Karpas-422 (cell line): Measurements from ENCODE around the gene GAL3ST3. TPM values are rescaled to one million over a fixed set of nuclear protein-coding genes. Genes with fewer than 3 reads are reported as not detected.

Experiments
- DNase-seq: peaks from one replicate; pipeline ENCODE4 v3.0.0-alpha.2; 2015
- H2AFZ ChIP-seq: fragments of 200-600 bp; sonication (generic); 2 replicates; pipeline ENCODE4 v1.6.1; 2014; ENCODE audit warnings: antibody characterized with exemption, low read length, mixed read lengths
- H3K27ac ChIP-seq: fragments of 200-600 bp; sonication (generic); 2 replicates; pipeline ENCODE4 v1.5.1; 2014; ENCODE audit warnings: mild to moderate bottlenecking, low read length, moderate library complexity
- H3K27me3 ChIP-seq: fragments of 200-600 bp; sonication (generic); 2 replicates; pipeline ENCODE4 v1.6.1; 2014; ENCODE audit warnings: low read length, mixed read lengths
- H3K36me3 ChIP-seq: fragments of 200-600 bp; sonication (generic); 2 replicates; pipeline ENCODE4 v1.6.1; 2014; ENCODE audit warnings: low read length, mixed read lengths; ENCODE audit not compliant: insufficient read depth
- H3K4me1 ChIP-seq: fragments of 200-600 bp; sonication (generic); 2 replicates; pipeline ENCODE4 v1.6.1; 2014; ENCODE audit warnings: mild to moderate bottlenecking, low read length, mixed read lengths
- H3K4me2 ChIP-seq: fragments of 200-600 bp; sonication (generic); 2 replicates; pipeline ENCODE4 v1.6.1; 2014; ENCODE audit warnings: low read length, low read depth, mild to moderate bottlenecking; ENCODE audit not compliant: poor library complexity, severe bottlenecking
- H3K4me3 ChIP-seq: fragments of 200-600 bp; sonication (generic); 2 replicates; pipeline ENCODE4 v1.5.1; 2014; ENCODE audit warnings: mild to moderate bottlenecking, antibody characterized with exemption, low read length, mixed read lengths
- H3K79me2 ChIP-seq: fragments of 200-600 bp; sonication (generic); 2 replicates; pipeline ENCODE4 v1.6.1; 2014; ENCODE audit warnings: mild to moderate bottlenecking, low read length, mixed read lengths
- H3K9ac ChIP-seq: fragments of 200-600 bp; sonication (generic); 2 replicates; pipeline ENCODE4 v1.6.0; 2014; ENCODE audit warnings: low read length
- H3K9me2 ChIP-seq: fragments of 200-600 bp; sonication (generic), shearing (Covaris generic); replicated peaks from 2 replicates; pipeline ENCODE4 v1.6.0; 2014; ENCODE audit warnings: mild to moderate bottlenecking, low read length, moderate library complexity; ENCODE audit not compliant: insufficient read depth
- H3K9me3 ChIP-seq: fragments of 300-700, 200-600 bp; sonication (generic); 2 replicates; pipeline ENCODE4 v1.6.1; 2014; ENCODE audit warnings: low read length, mixed read lengths
- H4K20me1 ChIP-seq: fragments of 200-600 bp; sonication (generic); 2 replicates; pipeline ENCODE4 v1.6.1; 2014; ENCODE audit warnings: mild to moderate bottlenecking, antibody characterized with exemption, low read length, low read depth; ENCODE audit not compliant: insufficient read depth
- total RNA-seq: library from RNA; depleted of rRNA; stranded (reverse); fragments of >200 nt; shearing (Covaris generic); gene quantifications from 2 replicates; pipeline ENCODE4 v1.2.3, GENCODE V29; 2014; ENCODE audit warnings: low replicate concordance

Gene GAL3ST3
- total RNA-seq, 1 experiment from 2014 or later: not detected

DNA sequence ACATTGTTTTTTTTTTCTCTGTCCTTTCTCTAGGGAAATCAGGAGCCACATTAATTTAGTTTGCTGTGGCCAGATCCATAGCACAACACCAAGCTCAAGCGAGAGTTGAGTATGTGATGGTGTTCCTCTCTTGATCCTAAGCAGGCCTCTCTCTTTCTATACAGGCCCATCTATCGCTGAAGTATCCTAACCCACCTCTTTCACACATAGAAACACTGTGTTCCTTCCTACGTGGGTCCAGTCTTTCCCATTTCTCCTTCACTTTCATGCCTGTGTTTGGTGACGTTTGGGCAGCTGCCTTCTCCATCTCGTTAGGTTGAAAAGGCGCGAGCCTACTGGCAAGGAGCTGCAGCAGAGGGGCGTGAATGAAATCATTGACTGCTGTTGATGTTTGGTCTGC, 23.6 kb upstream of the GAL3ST3 start:
- Histone ChIP-seq H3K4me1 (peaks cover 63% of the 10 kb centered on the region), H4K20me1 (no peaks in the 10 kb centered on the region), H3K27me3 (no peaks in the 10 kb centered on the region), H3K9ac (no peak overlapping the region), H3K79me2 (peaks cover 76% of the 10 kb centered on the region), H3K36me3 (peaks cover 27% of the 10 kb centered on the region), H3K9me3 (no peaks in the 10 kb centered on the region), H2AFZ (no peak overlapping the region), H3K4me3 (peak overlapping the region; percentile 82; the same call in 1 of the 2 replicates), H3K9me2 (no peaks in the 10 kb centered on the region), H3K4me2 (peak overlapping the region; percentile 99), H3K27ac (peak overlapping the region; percentile 81)
- DNase-seq: no peak

DNA sequence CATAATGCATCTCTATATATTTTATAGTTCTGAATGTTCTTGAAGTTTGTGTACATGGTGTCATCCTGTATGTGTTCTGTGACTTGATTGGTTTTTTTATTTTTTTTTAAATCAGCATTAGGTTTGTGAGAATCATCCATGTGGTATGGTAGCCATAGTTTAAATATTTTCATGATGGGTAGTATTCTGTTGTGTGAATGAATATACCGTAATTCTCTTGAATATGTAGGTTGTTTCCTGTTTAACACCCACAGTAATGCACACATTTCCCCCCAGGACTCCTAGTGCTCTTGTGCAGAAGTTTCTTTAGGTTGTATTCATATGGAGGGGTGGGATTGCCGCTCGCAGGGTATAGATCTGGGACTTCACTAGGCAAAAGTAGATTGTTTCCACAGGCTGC, 23.1 kb upstream of the GAL3ST3 start:
- H3K27ac ChIP-seq: peak overlapping the region; percentile 81
- peaks cover 59% of the 10 kb centered on the region for H3K4me1 ChIP-seq
- H3K9ac ChIP-seq: peak overlapping the region; percentile 87
- H3K9me2 ChIP-seq: no peaks in the 10 kb centered on the region
- DNase-seq: no peak
- H3K79me2 ChIP-seq: peaks cover 71% of the 10 kb centered on the region
- peak overlapping the region; percentile 82 for H3K4me3 ChIP-seq
- H3K9me3 ChIP-seq: no peaks in the 10 kb centered on the region
- H3K4me2 ChIP-seq: peak overlapping the region; percentile 99
- H3K27me3 ChIP-seq: no peaks in the 10 kb centered on the region
- no peak overlapping the region for H2AFZ ChIP-seq
- peaks cover 31% of the 10 kb centered on the region for H3K36me3 ChIP-seq
- H4K20me1 ChIP-seq: no peaks in the 10 kb centered on the region

DNA sequence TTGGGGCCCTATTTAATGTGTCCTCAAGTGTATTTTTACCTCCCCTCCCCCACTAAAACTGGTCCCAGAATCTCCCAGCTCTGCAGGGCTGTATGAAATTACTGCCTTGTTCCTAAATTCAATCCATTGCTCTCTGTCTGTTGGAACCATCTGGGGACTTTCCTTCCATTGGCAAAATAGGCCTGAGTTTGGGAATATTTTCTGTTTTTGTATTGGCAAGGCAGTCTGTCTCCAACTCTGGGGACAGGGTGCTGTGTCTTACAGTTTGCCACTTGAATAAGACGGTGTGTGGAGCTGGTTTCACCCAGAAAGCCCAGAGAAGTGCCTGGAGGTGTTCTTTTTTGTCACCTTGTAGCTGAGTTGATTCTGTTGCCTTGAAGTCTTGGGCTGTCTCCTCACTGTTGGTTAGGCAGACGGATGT, 22.4 kb upstream of the GAL3ST3 start:
- Histone ChIP-seq H3K4me1 (peaks cover 59% of the 10 kb centered on the region), H3K4me2 (peak overlapping the region; percentile 99), H4K20me1 (no peaks in the 10 kb centered on the region), H3K27ac (peak overlapping the region; percentile 81), H2AFZ (no peak overlapping the region), H3K9me2 (no peaks in the 10 kb centered on the region), H3K9ac (peak overlapping the region; percentile 87), H3K9me3 (no peaks in the 10 kb centered on the region), H3K36me3 (peaks cover 31% of the 10 kb centered on the region), H3K4me3 (peak overlapping the region; percentile 82), H3K27me3 (no peaks in the 10 kb centered on the region), H3K79me2 (peaks cover 64% of the 10 kb centered on the region)
- DNase-seq: peak; percentile 52

DNA sequence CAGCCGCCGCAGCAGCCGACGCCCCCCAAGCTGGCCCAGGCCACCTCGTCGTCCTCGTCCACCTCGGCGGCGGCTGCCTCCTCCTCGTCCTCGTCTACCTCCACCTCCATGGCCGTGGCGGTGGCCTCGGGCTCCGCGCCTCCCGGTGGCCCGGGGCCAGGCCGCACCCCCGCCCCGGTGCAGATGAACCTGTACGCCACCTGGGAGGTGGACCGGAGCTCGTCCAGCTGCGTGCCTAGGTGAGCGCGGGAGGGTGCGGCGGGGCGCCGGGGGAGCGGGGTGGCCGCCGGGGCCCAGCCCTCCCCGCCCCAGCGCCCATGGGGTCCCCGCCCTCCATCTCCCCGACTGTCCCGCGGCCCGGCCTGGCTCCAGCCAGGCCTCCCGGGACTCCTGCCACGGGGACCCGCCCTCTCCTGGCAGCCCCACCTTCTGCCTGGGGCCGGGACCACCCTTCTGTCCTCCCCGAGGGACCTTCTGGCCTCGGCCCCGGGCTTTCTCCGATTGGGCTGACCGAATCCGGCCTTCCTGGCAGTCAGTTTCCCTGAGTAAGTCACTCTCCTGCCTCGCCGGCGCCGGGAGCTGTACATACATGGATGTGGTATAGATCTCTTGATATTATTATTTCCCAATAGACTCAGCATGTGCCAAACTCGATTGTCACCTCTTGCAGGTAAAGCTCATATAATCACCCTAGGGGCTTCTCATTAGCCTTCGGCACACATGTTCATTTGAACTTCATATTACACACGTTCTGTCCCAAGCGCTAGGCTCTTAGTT, 21.8 kb upstream of the GAL3ST3 start:
- Histone ChIP-seq H4K20me1 (no peaks in the 10 kb centered on the region), H3K27ac (peak overlapping the region; percentile 81), H2AFZ (no peak overlapping the region), H3K27me3 (no peaks in the 10 kb centered on the region), H3K4me3 (peak overlapping the region; percentile 82), H3K4me2 (peak overlapping the region; percentile 99), H3K36me3 (peaks cover 34% of the 10 kb centered on the region), H3K4me1 (peaks cover 60% of the 10 kb centered on the region), H3K9me3 (no peaks in the 10 kb centered on the region), H3K9me2 (no peaks in the 10 kb centered on the region), H3K79me2 (peaks cover 58% of the 10 kb centered on the region), H3K9ac (peak overlapping the region; percentile 87)
- peak; percentile 70 for DNase-seq

DNA sequence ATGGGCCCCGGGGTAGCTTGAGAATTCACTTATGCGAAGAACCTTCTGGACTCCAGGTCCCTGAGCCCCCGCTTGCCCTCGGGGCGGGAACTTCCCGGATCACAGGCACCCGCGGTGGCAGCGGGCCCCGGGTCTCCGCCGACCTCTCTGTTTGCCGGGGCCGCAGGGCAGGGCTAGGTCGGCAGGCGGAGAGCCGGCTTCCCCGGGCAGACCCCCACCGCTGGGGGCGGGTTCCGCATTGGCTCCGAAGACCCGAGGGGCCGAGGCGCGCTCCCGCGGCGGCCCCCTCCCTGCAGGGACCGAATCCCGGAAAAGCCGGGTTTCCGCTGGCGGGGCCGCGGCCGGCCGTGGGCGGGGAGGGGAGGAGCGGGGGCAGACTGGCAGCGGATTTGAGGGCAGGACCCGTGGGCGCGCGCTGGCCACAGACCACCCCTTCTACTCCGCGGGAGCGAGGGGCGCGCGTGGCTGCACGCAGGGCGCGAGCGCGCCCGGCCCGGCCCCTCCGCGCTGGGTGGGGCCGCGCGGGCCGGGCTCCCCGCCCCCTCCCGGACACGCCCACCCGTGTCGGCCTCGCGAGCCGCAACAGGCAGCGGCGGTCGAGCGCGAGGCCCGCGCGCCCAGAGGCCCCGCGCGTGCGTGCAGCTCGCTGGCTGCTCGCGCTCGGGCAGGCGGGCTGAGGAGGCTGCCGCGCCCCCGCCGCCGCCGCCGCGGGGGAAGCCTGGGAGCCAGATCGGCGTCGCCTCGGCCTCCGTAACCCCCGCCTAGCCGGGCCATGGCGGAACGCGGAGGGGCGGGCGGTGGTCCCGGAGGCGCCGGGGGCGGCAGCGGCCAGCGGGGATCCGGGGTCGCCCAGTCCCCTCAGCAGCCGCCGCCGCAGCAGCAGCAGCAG, 21.0 kb upstream of the GAL3ST3 start, which contains the start of gene PACS1:
Gene PACS1 (plus strand): TSS at position 558 of the 889 bp plus-strand sequence. CDS start 215 bp downstream, at position 773.
- peaks cover 60% of the 10 kb centered on the region for H3K4me1 ChIP-seq

DNA sequence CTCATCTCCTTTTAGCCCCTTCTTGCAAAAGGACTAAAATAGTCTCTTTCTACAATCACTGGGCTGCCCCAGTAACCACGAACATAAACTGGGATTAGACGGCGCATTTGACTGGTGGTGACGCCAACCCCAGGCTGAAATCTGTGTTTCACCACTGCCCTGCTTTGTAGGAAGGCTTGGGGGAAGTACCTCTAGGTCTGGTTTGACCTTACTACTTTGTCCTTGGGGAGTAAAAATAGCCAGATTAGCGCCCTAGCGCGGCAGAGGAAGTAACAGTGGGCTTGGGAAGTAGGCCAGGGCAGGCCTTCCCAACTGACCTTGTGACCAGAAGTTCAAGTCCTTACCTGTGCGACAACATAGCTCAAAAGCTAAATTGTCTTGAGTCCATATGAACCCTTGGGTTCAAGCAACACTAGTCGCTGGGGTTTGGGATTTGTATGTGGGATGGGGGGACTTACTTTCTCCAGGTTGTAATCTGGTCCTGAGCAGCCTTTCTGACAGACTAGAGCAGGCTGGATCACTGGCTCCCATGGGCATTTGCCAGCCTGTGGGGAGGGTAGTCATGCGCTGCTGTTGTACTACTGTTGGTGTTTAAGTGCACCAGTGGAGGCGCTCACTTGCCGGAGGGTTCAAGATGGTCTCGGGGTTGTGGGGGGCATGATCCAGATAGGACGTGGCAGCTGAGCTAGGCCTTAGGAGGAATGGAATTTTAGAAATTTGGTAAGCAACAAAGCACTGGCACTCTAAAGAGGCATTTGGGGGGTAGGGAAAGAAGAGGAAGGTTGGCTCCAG, 20.2 kb upstream of the GAL3ST3 start:
- H3K4me1 ChIP-seq: peaks cover 56% of the 10 kb centered on the region
- no peaks in the 10 kb centered on the region for H3K9me3 ChIP-seq
- H3K4me2 ChIP-seq: peak overlapping the region; percentile 82
- peaks cover 43% of the 10 kb centered on the region for H3K36me3 ChIP-seq
- H3K9ac ChIP-seq: peak overlapping the region; percentile 75
- H4K20me1 ChIP-seq: no peaks in the 10 kb centered on the region
- no peak overlapping the region for H2AFZ ChIP-seq
- peaks cover 53% of the 10 kb centered on the region for H3K79me2 ChIP-seq
- peak; percentile 89 for DNase-seq
- H3K27ac ChIP-seq: peak overlapping the region; percentile 89
- no peaks in the 10 kb centered on the region for H3K9me2 ChIP-seq
- H3K27me3 ChIP-seq: no peaks in the 10 kb centered on the region
- peak overlapping the region; percentile 75 for H3K4me3 ChIP-seq

More for the DNA sequence above, 21.0 kb upstream of the GAL3ST3 start, which contains the start of gene PACS1:
- no peaks in the 10 kb centered on the region for H4K20me1 ChIP-seq
- peaks cover 40% of the 10 kb centered on the region for H3K36me3 ChIP-seq
- H3K4me3 ChIP-seq: peak within 1 kb of the TSS; percentile 82
- peaks cover 53% of the 10 kb centered on the region for H3K79me2 ChIP-seq
- peak within 1 kb of the TSS; percentile 99 for H3K4me2 ChIP-seq
- H2AFZ ChIP-seq: no peak within 1 kb of the TSS
- peak; percentile 91 for DNase-seq
- H3K9ac ChIP-seq: peak within 1 kb of the TSS; percentile 87
- H3K9me2 ChIP-seq: no peaks in the 10 kb centered on the region
- H3K27me3 ChIP-seq: no peaks in the 10 kb centered on the region
- H3K9me3 ChIP-seq: no peaks in the 10 kb centered on the region
- peak within 1 kb of the TSS; percentile 89 for H3K27ac ChIP-seq

DNA sequence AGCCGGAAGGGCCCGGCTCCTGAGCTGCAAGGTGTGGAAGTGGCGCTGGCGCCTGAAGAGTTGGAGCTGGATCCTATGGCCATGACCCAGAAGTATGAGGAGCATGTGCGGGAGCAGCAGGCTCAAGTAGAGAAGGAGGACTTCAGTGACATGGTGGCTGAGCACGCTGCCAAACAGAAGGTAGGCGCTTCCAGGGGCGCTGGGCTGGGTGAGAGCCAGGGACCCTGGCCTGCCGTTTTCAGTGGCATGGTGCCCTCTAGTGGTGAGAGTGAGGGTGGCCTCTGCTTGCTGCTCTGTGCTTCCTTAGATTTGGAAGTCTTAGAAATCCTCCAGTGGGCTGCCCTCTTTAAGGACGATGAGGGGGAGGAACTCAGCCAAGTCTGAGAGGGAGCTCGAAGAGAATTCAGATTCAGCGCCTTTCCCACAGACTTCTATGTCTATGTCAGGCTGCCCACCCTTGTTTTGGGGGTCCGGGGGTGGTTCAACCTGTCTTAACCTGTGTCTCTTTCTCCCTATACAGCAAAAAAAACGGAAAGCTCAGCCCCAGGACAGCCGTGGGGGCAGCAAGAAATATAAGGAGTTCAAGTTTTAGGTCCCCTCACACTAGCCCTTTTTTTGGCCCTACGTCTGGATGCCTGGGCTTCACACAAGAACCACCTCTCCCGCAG, 19.3 kb upstream of the GAL3ST3 start:
- H3K4me3 ChIP-seq: peak overlapping the region; percentile 75
- H3K9me3 ChIP-seq: no peaks in the 10 kb centered on the region
- H2AFZ ChIP-seq: no peak overlapping the region
- peaks cover 53% of the 10 kb centered on the region for H3K79me2 ChIP-seq
- H3K9me2 ChIP-seq: no peaks in the 10 kb centered on the region
- H3K27ac ChIP-seq: peak overlapping the region; percentile 89
- no peaks in the 10 kb centered on the region for H4K20me1 ChIP-seq
- peak; percentile 89 for DNase-seq
- peak overlapping the region; percentile 82 for H3K4me2 ChIP-seq
- peaks cover 52% of the 10 kb centered on the region for H3K4me1 ChIP-seq
- peaks cover 45% of the 10 kb centered on the region for H3K36me3 ChIP-seq
- no peaks in the 10 kb centered on the region for H3K27me3 ChIP-seq
- H3K9ac ChIP-seq: peak overlapping the region; percentile 75
